Body of pancreas (tissue), 4 donors: ENCODE data around the gene DDT.

ENCODE experiments used
- CTCF ChIP-seq, 7 experiments: fragments of 450-650 bp in 4 of 7; fragments of 200-600 bp in 3 of 7; sonication (generic) in 3 of 7; IDR thresholded peaks; one replicate each; pipeline ENCODE4 v1.5.1; 2016 to 2019; ENCODE audit warnings: antibody characterized with exemption in 7 of 7
- POLR2A ChIP-seq, 3 donors: fragments of 450-650 bp; IDR thresholded peaks; one replicate each; pipeline ENCODE4 v1.6.1; 2016; ENCODE audit warnings: antibody characterized with exemption in 3 of 3, mild to moderate bottlenecking in 2 of 3

DNA sequence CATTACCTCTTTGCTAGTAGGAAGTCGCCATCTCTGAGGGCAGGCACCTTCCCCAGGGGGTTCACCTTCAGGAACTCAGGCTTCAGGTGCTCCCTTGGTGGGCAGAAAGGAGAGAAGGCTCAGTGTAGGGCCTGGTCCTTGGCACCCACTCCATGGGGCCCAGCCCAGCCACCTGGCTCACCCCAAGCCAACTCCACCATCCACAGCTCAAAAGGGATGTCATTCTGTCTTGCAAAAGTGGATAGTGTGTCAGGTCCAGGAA lies 33.7 kb upstream of the DDT start:
- TF ChIP-seq CTCF (IDR thresholded peaks at IDR 0.05) (no peak), POLR2A (IDR thresholded peaks at IDR 0.05) (no peak)
